Endothelial cell of umbilical vein (primary cell): Measurements from ENCODE around the gene RLIM. TPM values are rescaled to one million over a fixed set of nuclear protein-coding genes. Genes with fewer than 3 reads are reported as not detected.

Experiments used
- BruUV-seq: library from RNA; stranded (reverse); fragments of 400-500 nt; replicated peaks from 2 replicates; lab custom pipeline; 2021; lab: Mats Ljungman, UMichigan
- CTCF ChIA-PET: fragments of 300-600, 350-600 bp; sonication (Branson Sonifier 250); formaldehyde crosslinking; loops from one replicate; lab custom pipeline; 2021; ENCODE audit warnings: antibody characterized with exemption, inconsistent platforms; lab: Charles Lee
- POLR2A ChIA-PET: fragments of 300-600, 350-600 bp; sonication (Branson Sonifier 250); formaldehyde crosslinking; loops from one replicate; lab custom pipeline; 2021; ENCODE audit warnings: antibody characterized with exemption, inconsistent platforms; lab: Charles Lee
- DNase-seq: peaks from one replicate; pipeline ENCODE4 v3.0.0-alpha.2; 2011; ENCODE audit warnings: low read depth, low spot score
- FAIRE-seq: peaks from 2 replicates; lab custom pipeline; 2011; peaks lifted over from hg19 to GRCh38; lab: Jason Lieb, UNC
- H2AFZ ChIP-seq: 2 replicates; pipeline ENCODE4 v1.6.0; 2012; ENCODE audit warnings: low read depth, low read length, control low read depth, inconsistent platforms
- H3K27ac ChIP-seq: 2 replicates; pipeline ENCODE4 v1.5.1; 2011; ENCODE audit warnings: low read depth, mild to moderate bottlenecking, control low read depth, low read length, moderate library complexity; ENCODE audit not compliant: insufficient read depth
- H3K27me3 ChIP-seq, 2 experiments: 2 replicates each; pipeline versions ENCODE4 v1.6.0 to v1.6.1; 2011; ENCODE audit warnings: low read length in 2 of 2, mixed read lengths in 1 of 2; ENCODE audit not compliant: control insufficient read depth in 2 of 2, insufficient read depth in 2 of 2
- H3K36me3 ChIP-seq, 2 experiments: 2 replicates in 1 of 2; 3 replicates in 1 of 2; pipeline ENCODE4 v1.5.1; 2011; ENCODE audit warnings: low read length in 2 of 2, mild to moderate bottlenecking in 1 of 2, moderate library complexity in 1 of 2; ENCODE audit not compliant: control insufficient read depth in 2 of 2, insufficient read depth in 2 of 2; ENCODE audit errors: extremely low read depth in 1 of 2
- H3K4me1 ChIP-seq: 3 replicates; pipeline ENCODE4 v1.5.1; 2011; ENCODE audit warnings: mild to moderate bottlenecking, low read length; ENCODE audit not compliant: control insufficient read depth, insufficient read depth; ENCODE audit errors: extremely low read depth
- H3K4me2 ChIP-seq: 2 replicates; pipeline ENCODE4 v1.6.1; 2011; ENCODE audit warnings: low read length, control low read depth, mixed read lengths; ENCODE audit not compliant: insufficient read depth
- H3K4me3 ChIP-seq, 3 experiments: fragments of 200-600 bp in 1 of 3; sonication (generic), shearing (Covaris generic) in 1 of 3; replicated peaks in 1 of 3; 2 replicates each; pipeline ENCODE4 v1.5.1; 2011 to 2016; ENCODE audit warnings: control low read depth in 3 of 3, low read length in 3 of 3, mild to moderate bottlenecking in 2 of 3, inconsistent platforms in 1 of 3, low read depth in 1 of 3, moderate library complexity in 1 of 3; ENCODE audit not compliant: insufficient read depth in 1 of 3
- H3K79me2 ChIP-seq: 2 replicates; pipeline ENCODE4 v1.6.0; 2012; ENCODE audit warnings: low read length, inconsistent platforms; ENCODE audit not compliant: control insufficient read depth, insufficient read depth
- H3K9ac ChIP-seq: replicated peaks from 2 replicates; pipeline ENCODE3; 2011; ENCODE audit warnings: low read length, control low read depth; ENCODE audit not compliant: insufficient read depth; ENCODE audit errors: extremely low read depth
- H3K9me1 ChIP-seq: replicated peaks from 3 replicates; pipeline ENCODE4 v1.6.0; 2011; ENCODE audit warnings: mild to moderate bottlenecking, low read length; ENCODE audit not compliant: control insufficient read depth, insufficient read depth; ENCODE audit errors: extremely low read depth
- H3K9me3 ChIP-seq: replicated peaks from 2 replicates; pipeline ENCODE4 v1.5.1; 2012; ENCODE audit warnings: low read length, inconsistent platforms; ENCODE audit not compliant: control insufficient read depth, insufficient read depth
- H4K20me1 ChIP-seq: replicated peaks from 2 replicates; pipeline ENCODE3; 2011; ENCODE audit warnings: mild to moderate bottlenecking, low read length; ENCODE audit not compliant: control insufficient read depth, insufficient read depth; ENCODE audit errors: extremely low read depth
- EZH2 ChIP-seq: IDR thresholded peaks from 2 replicates; pipeline ENCODE4 v1.6.1; 2012; ENCODE audit warnings: borderline replicate concordance, low read depth, mild to moderate bottlenecking, moderate library complexity, low read length, inconsistent platforms; ENCODE audit not compliant: severe bottlenecking
- FOS ChIP-seq: IDR thresholded peaks from 2 replicates; pipeline ENCODE4 v1.6.1; 2011; ENCODE audit warnings: mild to moderate bottlenecking, low read length, moderate library complexity, borderline replicate concordance; ENCODE audit not compliant: insufficient read depth
- GATA2 ChIP-seq: IDR thresholded peaks from 2 replicates; pipeline ENCODE4 v1.7.0; 2011; ENCODE audit warnings: low read depth, mild to moderate bottlenecking, moderate library complexity, mixed read lengths, low read length; ENCODE audit not compliant: insufficient read length, insufficient read depth
- JUN ChIP-seq: IDR thresholded peaks from 2 replicates; pipeline ENCODE4 v1.6.1; 2011; ENCODE audit warnings: borderline replicate concordance, low read depth; ENCODE audit not compliant: insufficient read length, insufficient read depth
- MYC ChIP-seq: IDR thresholded peaks from one replicate; pipeline ENCODE4 v1.6.1; 2011; ENCODE audit warnings: mild to moderate bottlenecking, low read depth, low read length
- POLR2A ChIP-seq: IDR thresholded peaks from 2 replicates; pipeline ENCODE4 v1.6.1; 2012; ENCODE audit warnings: low read depth, mild to moderate bottlenecking, control low read depth, low read length
- POLR2AphosphoS5 ChIP-seq: IDR thresholded peaks from 2 replicates; pipeline ENCODE4 v1.6.1; 2012; ENCODE audit warnings: low read depth, mild to moderate bottlenecking, control low read depth, low read length, moderate library complexity; ENCODE audit not compliant: insufficient read depth
- dilution Hi-C: fragments of 300-500 bp; cut with MboI; formaldehyde crosslinking; loops from one replicate; pipeline ENCODE4 v1.15.0; 2019; ENCODE audit warnings: low sequenced_read_pairs; ENCODE audit not compliant: extremely low pct_ligation_motif_present
- intact Hi-C: fragments of 100-400 bp; cut with micrococcal nuclease; formaldehyde crosslinking; loops from one replicate; pipeline ENCODE4 v1.10.0; 2022
- polyA plus RNA-seq, 4 experiments: library from polyadenylated mRNA; depleted of rRNA in 3 of 4; stranded (reverse) in 3 of 4; unstranded in 1 of 4; fragments of >200 nt; gene quantifications; 2 replicates each; pipeline versions ENCODE4 v1.2.1 to v1.2.3, GENCODE V29; 2011 to 2012; ENCODE audit warnings: missing spikeins in 1 of 4
- total RNA-seq: library from RNA; stranded (reverse); gene quantifications from 2 replicates; pipeline ENCODE4 v1.2.3, GENCODE V29; 2021
- TF ChIP-seq, protein P1 (sequence below), 2 donors: IDR thresholded peaks; 1 replicate in 1 of 2; 2 replicates in 1 of 2; pipeline ENCODE4 v1.5.1; 2011; ENCODE audit warnings: low read length in 2 of 2, mild to moderate bottlenecking in 2 of 2, moderate library complexity in 2 of 2, control low read depth in 1 of 2, inconsistent platforms in 1 of 2, low read depth in 1 of 2; ENCODE audit not compliant: insufficient read depth in 1 of 2; ENCODE audit errors: extremely low read depth in 1 of 2
- TF ChIP-seq, protein P2 (sequence below): IDR thresholded peaks from 2 replicates; pipeline ENCODE4 v1.6.1; 2011; ENCODE audit not compliant: insufficient read depth, insufficient read length

The RLIM gene
- total and polyA plus RNA-seq, 2 donors (not counting 3 experiments of a cell fraction or from before 2014, with no cell fraction given): 8.2 to 40.1 TPM

DNA sequence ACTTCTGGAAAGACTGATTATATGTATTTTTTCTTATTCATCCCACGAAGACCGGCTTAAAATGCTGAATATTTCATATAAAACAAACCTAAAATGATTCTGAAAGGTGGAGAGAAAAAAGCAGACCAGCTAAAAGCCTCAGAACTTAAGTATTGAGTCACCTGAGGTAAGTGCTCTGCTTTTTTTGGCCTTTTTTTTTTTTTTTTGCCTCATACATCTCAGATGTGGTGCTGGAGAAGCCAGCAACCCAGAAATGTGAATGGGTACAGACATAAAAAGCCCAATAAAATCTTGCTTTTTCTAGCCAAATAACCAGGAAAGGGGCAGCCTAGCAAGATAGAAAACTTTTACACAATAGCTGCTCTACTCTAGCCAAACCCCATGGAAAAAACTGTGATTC is 57.0 kb downstream of the RLIM start:
- FAIRE-seq (no peak), DNase-seq (no peak)
- Histone ChIP-seq H3K9me3 (no peaks in the 10 kb centered on the region), H2AFZ (no peak overlapping the region), H3K9me1 (no peaks in the 10 kb centered on the region), H3K4me3 (no peak overlapping the region), H4K20me1 (no peaks in the 10 kb centered on the region), H3K4me2 (no peak overlapping the region), H3K36me3 (no peaks in the 10 kb centered on the region), H3K79me2 (no peaks in the 10 kb centered on the region), H3K27ac (no peak overlapping the region), H3K9ac (no peak overlapping the region), H3K4me1 (no peaks in the 10 kb centered on the region), H3K27me3 (no peaks in the 10 kb centered on the region)
- BruUV-seq: no TSS peak
- dilution Hi-C loops: no loop called here
- ChIA-PET POLR2A (no interaction called here), CTCF (no interaction called here)
- intact Hi-C loops: loop anchor here (10.0 kb wide), 1 partner anchor 423 kb away; no protein-coding TSS in a partner anchor
- TF ChIP-seq JUN (no peak), GATA2 (no peak), MYC (no peak), EZH2 (no peak), FOS (no peak), POLR2A (no peak), POLR2AphosphoS5 (no peak)
- TF ChIP-seq, protein P1, sequence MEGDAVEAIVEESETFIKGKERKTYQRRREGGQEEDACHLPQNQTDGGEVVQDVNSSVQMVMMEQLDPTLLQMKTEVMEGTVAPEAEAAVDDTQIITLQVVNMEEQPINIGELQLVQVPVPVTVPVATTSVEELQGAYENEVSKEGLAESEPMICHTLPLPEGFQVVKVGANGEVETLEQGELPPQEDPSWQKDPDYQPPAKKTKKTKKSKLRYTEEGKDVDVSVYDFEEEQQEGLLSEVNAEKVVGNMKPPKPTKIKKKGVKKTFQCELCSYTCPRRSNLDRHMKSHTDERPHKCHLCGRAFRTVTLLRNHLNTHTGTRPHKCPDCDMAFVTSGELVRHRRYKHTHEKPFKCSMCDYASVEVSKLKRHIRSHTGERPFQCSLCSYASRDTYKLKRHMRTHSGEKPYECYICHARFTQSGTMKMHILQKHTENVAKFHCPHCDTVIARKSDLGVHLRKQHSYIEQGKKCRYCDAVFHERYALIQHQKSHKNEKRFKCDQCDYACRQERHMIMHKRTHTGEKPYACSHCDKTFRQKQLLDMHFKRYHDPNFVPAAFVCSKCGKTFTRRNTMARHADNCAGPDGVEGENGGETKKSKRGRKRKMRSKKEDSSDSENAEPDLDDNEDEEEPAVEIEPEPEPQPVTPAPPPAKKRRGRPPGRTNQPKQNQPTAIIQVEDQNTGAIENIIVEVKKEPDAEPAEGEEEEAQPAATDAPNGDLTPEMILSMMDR (IDR thresholded peaks at IDR 0.05; ENCODE audit: extremely low read depth in 1 of 2, insufficient read depth in 1 of 2, low read depth in 1 of 2, low read length in 2 of 2): no peak
- TF ChIP-seq, protein P2, sequence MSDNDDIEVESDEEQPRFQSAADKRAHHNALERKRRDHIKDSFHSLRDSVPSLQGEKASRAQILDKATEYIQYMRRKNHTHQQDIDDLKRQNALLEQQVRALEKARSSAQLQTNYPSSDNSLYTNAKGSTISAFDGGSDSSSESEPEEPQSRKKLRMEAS: no peak
